Effector CD4-positive, alpha-beta T cell (primary cell): ENCODE measurements around the gene NFS1.
"Not testable (repeated sequence)": the region's sequence is repeated elsewhere in the genome, so short reads cannot be mapped to it uniquely, and the experiment has no call there.

ENCODE experiments used
- DNase-seq: peaks from one replicate; pipeline ENCODE4 v3.0.0-alpha.2; 2020

Gene NFS1

DNA sequence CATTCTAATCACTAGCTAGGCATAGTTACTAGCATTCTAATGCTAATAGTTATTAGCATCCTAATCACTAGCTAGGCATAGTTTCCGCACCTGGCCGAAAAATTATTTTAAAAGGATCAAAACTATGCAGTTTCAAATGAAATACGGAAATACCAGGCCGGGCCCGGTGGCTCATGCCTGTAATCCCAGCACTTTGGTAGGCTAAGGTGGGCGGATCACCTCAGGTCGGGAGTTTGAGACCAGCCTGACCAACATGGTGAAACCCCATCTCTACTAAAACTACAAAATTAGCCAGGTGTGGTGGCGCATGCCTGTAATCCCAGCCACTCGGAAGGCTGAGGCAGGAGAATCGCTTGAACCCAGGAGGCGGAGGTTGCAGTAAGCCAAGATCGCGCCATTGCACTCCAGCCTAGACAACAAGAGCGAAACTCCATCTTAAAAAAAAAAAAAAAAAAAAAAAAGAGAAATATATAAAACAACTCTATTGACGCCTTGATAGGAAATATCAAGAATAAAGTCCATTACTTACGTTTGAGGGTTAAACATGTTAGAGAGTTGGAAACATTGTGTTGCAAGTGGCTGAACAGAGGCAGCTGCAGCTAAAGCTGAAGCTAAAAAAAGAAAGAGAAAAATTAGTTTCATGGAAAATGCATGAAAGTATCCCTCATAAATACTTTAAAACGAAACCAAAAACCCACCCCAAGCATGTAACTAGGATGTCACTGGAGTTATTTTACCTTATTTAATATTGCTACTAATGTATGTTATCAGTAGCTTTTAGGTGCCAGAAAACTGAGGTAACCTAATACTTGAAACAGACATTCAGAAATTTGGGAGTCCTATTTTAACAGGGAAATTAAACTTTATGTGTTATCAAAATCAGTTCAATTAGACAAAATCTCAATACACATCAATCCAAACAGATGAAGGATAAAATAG is 7.7 kb upstream of the NFS1 start:
- DNase-seq: not testable (repeated sequence)

DNA sequence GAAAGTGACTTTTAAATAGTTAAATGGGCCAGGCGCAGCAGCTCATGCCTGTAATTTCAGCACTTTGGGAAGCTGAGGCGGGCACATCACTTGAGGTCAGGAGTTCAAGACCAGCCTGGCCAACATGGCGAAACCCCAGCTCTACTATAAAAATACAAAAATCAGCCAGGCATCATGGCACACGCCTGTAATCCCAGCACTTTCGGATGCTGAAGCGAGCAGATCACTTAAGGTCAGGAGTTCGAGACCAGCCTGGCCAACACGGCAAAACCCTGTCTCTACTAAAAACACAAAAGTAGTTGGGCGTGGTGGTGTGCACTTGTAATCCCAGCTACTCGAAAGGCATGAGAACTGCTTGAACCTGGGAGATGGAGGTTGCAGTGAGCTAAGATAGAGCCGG is 6.7 kb upstream of the NFS1 start:
- not testable (repeated sequence) for DNase-seq

DNA sequence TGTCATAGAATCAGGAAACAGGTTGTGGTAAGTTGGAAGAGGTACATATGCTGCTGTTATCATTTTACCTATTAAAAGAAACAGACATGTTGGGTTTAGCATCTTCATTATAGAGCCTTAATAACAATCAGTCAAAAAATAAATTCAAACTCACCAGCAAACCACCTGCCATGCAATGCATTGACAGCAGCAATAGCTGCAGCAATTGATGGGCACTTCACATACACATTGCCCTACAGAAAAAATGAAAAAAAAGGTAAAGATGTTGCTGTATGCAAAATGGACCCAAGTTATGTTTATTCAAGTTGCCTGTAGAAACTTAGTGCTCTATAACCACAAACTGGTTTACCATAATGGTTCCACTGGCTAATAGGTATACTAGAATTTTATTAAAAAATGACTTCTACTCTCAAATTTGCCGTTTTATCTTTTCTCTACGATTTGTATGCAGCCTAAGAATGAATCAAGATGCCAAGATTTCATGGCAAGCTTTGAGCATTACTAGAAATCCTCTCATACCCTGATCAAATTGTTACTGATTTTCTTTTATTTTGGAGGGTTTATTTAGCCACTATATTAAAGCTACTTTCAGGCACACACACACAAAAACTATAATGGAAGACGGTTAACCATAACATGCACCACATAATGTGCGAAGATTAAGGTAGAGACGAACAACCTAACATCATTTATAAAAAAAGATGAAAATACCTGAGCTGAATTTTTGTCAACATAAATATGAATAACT is 5.5 kb upstream of the NFS1 start:
- no peak for DNase-seq

DNA sequence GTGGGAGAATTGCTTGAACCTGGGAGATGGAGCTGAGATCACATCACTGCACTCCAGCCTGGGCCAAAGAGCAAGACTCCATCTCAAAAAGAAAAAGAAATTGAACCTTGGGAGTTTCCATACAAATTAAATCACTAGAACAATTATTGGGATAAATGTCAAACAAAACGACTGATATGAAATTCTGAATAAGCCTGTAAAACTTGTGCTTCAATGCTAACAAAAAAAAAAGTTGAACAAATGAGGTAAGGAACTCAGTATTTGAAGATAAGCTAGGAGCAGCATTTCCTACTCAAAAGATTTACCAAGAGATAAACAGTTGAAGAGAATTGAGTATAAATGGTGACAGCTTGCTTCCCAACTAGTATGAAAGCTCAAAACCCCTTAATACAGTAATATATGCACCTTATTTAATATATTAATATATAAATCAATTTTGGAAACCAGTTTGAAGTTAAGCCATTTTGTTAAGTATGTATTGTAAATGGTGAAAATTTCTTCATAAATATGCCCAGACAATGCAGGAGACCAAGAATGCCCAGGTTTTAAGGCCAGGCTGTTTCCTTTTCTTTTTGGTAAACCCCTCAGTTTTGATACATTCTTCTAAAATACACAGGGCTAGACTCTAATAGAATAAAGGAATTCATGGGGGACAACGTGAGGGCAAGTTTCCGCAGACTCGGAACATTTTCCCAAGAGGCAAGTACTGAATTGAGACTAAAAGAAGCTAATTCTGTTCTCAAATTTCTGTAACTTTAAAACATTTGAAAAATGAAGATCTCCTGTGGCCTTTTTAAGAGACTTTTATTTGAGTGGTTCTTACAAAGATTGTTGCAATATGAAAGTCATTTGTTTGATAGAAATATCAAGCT is 3.9 kb upstream of the NFS1 start:
- no peak for DNase-seq

DNA sequence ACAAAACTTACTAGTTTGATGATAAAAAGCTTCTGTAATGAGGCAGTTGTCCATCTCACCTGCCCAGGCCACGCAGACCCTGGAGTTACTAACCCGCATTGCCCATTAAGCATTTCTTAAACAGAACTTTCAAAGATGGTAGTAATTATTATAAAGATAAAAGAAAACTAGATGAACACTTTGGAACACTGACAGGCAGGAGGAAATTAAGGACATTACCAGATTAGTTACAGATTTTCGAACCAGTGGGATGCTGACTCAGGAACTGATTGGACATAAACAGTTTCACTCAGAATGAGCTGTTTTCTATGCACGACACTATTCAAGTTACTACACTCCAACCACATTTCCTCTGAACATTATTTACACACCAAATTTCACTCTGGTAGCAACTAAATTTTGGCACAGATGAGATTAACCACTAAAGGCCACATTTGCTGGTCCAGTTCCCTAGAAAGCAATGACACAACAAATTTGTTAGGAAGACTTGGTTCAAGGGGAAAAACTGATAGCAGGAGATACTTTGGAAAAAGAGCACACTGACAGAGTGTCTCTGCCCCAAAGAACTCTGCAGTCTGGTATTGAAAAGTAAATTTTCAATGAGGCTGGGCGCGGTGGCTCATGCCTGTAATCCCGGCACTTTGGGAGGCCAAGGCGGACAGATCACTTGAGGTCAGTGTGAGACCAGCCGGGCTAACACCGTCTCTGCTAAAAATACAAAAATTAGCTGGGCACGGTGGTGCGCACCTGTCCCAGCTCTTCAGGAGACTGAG is 3.1 kb upstream of the NFS1 start:
- no peak for DNase-seq

DNA sequence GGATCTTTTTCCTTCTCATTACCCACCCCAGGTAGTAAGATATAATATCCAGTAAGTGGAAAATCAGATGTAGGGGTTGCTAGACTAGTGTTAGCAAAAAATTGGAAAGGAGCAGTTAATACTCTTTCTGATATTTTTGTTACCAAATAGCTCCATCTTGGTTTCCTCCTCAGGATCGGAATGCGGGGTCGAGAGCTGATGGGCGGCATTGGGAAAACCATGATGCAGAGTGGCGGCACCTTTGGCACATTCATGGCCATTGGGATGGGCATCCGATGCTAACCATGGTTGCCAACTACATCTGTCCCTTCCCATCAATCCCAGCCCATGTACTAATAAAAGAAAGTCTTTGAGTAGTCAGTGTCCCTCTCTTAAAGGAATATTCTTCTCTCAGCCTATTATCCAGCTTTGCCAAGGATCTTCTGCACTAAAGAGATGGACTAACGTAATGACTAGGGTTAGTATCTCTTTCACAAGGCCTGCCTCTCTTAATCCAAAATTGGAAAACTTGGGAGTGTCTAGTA is 1.5 kb upstream of the NFS1 start:
- DNase-seq: no peak

DNA sequence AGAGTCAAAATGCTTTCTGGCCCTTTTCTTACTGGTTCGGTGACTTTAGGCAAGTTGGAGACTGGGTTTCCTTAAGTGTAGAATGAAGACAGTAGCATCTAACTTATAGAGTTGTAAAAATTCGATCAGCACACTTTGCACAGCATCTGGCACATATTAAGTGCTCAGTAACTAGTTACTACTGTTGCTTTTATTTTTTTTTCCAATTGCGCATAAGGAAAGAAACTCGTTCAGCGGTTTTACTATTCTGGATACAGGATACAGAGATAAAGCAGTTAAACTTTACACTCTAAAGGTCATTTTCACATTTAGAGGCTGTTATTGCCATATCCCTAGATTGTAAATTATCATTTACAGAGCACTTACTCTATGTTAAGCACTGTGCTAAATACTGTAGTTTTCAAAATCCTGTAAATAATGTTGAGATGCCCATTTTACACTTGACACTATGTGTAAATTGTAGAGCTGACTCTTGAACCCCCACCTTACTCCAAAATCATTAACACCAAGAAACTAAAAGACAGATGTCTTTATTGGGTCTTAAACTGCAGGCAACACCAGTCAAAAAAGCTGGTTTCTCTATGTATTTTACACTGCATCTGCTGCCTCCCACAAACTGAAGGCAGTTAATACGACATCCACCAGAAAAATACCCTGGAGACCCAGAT is 939 bp upstream of the NFS1 start:
- DNase-seq: no peak

DNA sequence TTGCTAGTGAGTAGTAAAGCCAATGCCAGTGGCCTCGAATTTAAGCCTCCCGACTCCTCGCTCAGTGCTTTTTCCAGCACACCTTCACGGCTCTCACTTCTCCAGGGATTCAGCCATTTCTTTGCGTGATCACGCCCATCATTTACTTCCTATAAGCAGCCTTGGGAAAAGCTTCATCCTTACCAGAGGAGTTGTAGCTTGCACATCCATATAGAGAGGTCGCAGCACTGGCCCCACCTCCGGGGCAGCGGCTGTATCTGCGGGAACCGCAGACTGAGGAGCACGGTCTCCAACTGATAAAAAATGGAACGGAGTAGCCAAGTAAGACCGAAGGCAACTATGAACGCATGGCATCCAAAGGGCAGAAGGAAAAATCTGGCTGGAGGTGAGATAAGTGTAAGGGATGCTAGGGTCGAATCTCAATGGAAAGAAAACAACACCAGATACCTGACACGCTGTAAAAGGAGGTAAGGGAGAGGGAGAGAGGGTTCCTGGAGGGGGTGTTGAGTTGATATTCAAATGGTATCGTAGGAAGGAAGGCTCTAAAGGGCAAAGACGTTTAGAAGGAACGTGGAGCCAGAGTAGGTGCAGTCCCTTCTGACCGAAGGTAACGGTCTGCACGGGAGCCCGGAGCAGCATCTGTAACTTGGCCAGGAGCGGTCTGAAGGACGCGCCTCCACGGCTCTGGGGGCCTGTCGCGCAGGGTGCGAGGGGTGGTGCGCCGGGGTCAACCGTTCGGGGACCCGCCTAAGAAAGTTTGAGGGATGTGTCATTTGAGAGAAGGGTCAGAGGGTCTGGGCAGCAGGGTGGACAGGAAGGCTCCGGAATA is 640 bp downstream of the NFS1 start:
- DNase-seq: no peak

DNA sequence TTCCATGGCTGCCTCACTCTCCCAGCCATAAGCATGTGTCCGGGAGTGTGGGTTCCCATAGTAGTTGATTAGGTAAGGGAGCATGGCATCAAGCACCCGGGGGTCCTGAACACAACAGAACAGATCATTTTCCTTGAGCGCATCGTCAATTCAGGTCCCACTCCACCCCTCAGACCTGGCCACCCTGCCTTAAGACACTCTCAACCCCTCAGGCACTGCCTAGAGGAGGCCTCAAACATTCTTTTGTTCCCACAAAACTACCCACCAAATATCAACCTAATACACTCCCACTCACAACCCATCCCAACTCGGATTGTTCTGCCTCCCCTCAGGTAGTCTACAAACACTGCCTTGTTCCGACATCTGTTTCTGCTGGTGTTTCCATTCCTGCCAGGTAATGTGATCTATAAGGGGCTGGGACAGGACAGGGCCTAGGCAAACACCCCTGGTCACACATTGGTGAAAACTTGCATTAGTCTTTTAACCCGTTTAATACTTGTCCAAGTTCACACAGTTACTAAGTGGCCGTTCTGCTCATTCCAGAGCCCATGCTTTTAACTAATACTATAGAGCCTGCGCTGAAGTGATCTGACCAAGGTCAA is 1.4 kb downstream of the NFS1 start:
- no peak for DNase-seq

DNA sequence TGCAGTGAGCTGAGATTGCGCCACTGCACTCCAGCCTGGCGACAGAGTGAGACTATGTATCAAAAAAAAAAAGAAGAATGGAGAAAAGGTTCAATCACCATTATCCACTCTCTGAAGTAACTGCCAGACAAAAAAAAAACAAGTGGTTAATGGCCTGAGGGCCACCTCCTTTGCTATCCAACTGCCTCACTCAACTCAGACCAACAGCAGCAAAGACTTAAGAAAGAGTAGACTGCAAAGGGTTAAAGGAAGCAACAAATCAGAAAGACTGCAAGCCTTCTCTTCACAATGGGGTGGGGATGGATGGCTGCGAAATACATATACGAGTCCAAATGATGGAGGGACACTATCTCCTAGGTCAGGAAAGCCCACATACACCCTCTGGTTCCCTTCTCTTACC is 3.2 kb downstream of the NFS1 start:
- no peak for DNase-seq

DNA sequence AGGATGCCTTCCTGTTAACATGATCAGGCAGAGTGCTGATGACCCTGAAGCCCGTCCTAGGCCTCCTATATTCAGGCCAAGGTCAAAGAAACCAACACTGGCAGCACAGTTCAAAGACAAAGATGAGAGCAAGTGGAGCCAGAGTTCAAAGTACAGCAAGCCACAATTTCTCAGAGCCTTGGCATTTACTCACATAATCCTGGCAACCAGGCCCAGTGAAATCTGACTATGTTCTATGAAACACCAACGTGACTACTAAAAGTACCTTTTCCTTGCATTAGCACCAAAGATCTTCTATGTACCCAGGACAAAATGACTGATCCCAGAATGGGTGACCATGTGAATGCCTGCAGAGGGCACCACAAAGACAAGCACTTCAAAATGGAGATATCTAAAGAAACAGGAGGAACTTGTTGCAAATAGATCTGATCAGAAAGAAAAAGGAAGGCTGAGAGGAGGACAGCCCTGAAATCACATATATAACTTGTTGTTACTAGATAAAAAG is 3.9 kb downstream of the NFS1 start:
- no peak for DNase-seq

DNA sequence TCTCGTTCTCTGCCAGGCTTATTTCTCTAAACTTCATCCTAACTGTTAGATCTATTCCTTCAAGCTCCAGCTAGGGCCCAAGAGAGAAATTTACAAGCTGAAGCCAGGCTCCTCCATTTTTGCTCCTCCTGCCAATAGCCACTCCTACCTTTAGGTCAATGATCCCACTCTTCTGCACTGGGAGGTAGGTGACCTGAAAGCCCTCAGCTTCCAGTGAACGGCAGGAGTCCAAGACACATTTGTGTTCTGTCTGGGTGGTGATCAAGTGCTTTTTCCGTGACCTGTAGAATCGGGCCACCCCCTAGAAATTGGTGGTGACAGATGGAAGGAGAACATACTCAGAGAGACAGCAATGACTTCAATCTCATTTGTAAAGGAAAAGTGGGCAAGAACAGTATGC is 8.9 kb downstream of the NFS1 start:
- no peak for DNase-seq

DNA sequence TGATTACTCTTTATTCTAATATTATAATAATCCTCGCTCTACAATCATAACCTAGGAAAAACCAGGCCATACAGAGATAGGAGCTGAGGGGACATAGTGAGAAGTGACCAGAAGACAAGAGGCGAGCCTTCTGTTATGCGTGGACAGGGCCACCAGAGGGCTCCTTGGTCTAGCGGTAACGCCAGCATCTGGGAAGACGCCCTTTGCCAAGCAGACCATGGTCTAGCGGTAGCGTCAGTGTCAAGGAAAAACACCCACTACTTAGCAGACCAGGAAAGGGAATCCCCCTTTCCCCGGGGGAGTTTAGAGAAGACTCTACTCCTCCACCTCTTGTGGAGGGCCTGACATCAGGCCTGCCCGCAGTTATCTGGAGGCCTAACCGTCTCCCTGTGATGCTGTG is 12.3 kb downstream of the NFS1 start:
- DNase-seq: not testable (repeated sequence)

DNA sequence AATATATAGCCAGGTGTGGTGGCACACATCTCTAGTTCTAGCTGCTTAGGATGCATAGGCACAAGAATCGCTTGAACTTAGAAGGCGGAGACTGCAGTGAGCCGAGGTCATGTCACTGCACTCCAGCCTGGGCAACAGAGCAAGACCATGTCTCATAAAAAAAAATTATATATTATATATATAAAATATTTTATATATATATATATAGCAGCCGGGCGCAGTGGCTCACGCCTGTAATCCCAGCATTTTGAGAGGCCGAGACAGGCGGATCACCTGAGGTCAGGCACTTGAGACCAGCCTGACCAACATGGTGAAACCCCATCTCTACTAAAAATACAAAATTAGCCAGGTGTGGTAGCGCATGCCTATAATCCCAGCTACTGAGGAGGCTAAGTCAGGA is 13.8 kb downstream of the NFS1 start:
- not testable (repeated sequence) for DNase-seq

DNA sequence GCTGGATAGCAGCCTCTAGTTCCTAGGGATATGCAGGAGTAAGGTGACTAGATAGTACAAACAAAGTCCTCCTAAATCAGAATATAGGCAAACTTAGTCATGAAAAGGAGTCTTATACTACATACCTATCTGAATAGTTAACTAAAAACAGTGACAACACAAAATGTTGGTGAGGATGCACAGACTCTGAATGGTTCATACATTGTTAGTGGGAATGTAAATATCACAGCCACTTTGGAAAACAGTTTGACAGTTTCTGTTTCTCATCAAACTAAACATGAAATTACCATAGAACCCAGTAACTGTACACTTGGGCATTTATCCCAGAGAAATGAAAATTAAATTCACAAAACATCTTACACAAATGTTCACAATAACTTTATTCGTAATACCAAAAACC is 17.2 kb downstream of the NFS1 start:
- DNase-seq: no peak

DNA sequence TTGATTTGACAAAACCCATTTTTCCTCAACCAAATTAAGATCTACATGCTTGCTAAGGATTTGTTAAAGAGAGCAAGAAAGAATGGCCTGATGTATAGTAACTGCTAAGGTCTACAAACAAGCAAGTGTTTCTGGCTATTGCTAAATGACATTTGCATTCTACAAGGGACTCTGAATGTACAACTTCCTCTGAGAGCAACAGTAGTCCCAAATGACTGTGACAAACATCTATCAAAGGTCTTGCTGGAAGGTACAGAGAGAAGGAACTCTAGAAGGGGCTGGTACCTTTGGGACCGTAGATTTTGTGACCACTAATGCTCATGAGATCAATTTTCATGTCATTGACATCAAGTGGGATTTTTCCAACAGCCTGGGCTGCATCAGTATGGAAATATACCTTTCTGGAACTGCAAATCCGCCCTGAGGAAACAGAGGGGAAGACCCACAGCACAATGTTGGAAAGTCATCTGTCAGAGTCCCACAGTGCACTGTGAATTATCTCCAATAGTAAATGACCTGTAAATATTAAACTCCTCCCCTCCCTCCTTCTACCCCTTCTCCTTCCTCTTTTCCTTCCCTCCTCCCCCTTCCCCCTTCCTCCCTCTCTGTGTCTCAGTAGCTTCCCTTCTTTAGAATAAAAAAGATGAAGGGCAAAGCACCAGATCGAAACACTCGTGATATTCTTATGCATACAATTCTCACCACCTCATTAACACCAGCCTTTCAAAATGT is 18.5 kb downstream of the NFS1 start:
- no peak for DNase-seq

DNA sequence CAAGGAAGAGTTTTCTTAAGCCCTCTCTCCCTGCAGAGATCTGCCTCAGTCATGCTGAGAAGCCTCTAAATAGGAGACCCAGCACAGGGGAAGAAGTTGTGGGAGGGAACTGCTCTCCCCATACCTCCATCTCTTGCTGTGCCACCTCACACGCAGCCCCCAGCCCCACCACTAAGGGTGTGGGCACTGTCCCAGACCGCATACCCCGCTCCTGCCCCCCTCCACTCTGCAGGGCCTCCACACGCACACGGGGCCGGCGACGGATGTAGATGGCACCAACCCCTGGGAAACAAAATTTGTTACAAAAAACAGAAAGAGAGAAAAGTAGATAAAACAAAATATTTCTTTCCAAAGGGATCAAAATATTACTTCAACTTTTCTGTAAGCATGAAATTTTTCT is 24.2 kb downstream of the NFS1 start:
- DNase-seq: no peak

DNA sequence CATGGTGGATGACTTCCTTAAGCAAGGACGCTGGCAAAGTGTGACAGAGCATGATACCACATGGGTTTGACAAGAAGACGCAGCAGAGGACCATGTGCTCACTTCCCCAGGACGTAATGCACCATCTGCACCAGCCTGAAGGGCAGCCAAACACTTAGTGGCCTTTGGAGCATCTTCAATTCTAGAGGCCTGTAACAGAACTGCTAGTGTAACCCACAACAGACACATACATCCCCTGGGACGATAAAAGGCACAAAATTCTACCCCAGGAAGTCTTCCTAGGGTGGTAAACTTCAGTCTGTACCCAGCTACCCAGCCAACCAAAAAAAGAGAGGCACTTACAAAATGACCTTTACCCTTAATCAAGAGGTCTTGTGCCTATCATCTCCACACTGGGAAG is 25.3 kb downstream of the NFS1 start:
- DNase-seq: no peak

DNA sequence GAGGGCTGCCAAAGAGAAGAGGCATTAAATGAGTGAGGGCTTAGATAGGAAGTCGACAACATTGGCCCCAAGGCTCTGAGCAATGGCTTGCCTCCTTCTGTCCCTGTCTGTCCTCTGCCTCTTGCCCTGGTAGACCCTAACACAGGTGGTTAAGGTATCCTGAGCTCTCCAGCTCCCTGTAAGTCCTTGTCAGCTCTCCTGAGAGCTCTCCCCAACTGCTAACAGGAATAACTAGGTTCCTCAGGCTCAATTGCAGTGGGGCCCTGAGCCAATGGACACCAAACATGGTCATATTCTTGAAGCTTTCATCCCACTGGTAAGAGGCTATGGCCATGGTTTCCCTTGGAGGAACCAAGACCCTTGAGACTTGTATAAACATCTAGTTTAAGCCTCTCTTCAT is 29.5 kb downstream of the NFS1 start:
- no peak for DNase-seq
